ENCODE measurements around the gene APOM.

APOM gene

GRCh38 chr6:31620586-31621319 lies 34.9 kb upstream of the APOM start, which contains the start of gene PRRC2A (continued):
- TF ChIP-seq ZNF555 (tag by site-specific recombination; conservative IDR thresholded peaks at IDR 0.05) (no peak), GLI4 (tag by site-specific recombination; IDR thresholded peaks at IDR 0.05) (peak; percentile 90), ZNF792 (tag by site-specific recombination; IDR thresholded peaks at IDR 0.05) (0 out of 2 replicates have a peak, but pooled peaks have one; percentile 40)

GRCh38 chr6:31621320-31621939 lies 34.3 kb upstream of the APOM start:
- POLR2A ChIA-PET: interaction anchor here (0.6 to 9.7 kb wide), 17 partner anchors 15 to 1349 kb away, joined by 3 to 123 read pairs (median 4); partner anchors contain the start of genes ABHD16A, ATP6V1G2, BAG6 and C6orf47
- Histone ChIP-seq H3K4me1 (ENCODE audit: control insufficient read depth, insufficient read depth, low read length) (peaks cover 7% of the 10 kb centered on the region; the same call in 1 of the 2 replicates), H3K4me3 (ENCODE audit: low read depth, low read length) (peak overlapping the region; percentile 97), H3K27ac (ENCODE audit: extremely low read depth, low read depth, low read length) (peak overlapping the region; percentile 99), H3K9me3 (ENCODE audit: control insufficient read depth, insufficient read depth, low read depth, low read length) (no peaks in the 10 kb centered on the region), H3K36me3 (ENCODE audit: control insufficient read depth in 2 of 2, insufficient read depth in 1 of 2, low read length in 2 of 2) (peaks cover 33 to 53% of the 10 kb centered on the region in 2 experiments)
- CTCF ChIA-PET: interaction anchor here (0.7 to 0.9 kb wide), 3 partner anchors 15 to 41 kb away, joined by 3 to 5 read pairs (median 3); no protein-coding TSS in a partner anchor
- TF ChIP-seq ZBTB17 (tag by site-specific recombination; IDR thresholded peaks at IDR 0.05): peak; percentile 37; the same call in 1 of the 2 replicates
- peak; percentile 35; the same call in 1 of the 2 replicates for TF ChIP-seq ZNF292 (tag by site-specific recombination; IDR thresholded peaks at IDR 0.05; ENCODE audit: borderline replicate concordance, low read depth)
- peak; percentile 35; the same call in 1 of the 2 replicates for TF ChIP-seq ZNF335 (tag by site-specific recombination; conservative IDR thresholded peaks at IDR 0.05)
- TF ChIP-seq SP7 (tag by site-specific recombination; IDR thresholded peaks at IDR 0.05): no peak
- TF ChIP-seq PRDM10 (tag by site-specific recombination; IDR thresholded peaks at IDR 0.05): no peak
- TF ChIP-seq ZNF19 (tag by site-specific recombination; IDR thresholded peaks at IDR 0.05; ENCODE audit: low read depth): no peak
- no peak; the same call in 1 of the 2 replicates for TF ChIP-seq REST (tag by site-specific recombination; IDR thresholded peaks at IDR 0.05)
- TF ChIP-seq KLF10 (tag by site-specific recombination; IDR thresholded peaks at IDR 0.05): no peak
- 0 out of 2 replicates have a peak, but pooled peaks have one; percentile 57 for TF ChIP-seq GLIS2 (tag by site-specific recombination; IDR thresholded peaks at IDR 0.05)
- TF ChIP-seq ZNF18 (tag by site-specific recombination; IDR thresholded peaks at IDR 0.05): 0 out of 2 replicates have a peak, but pooled peaks have one; percentile 4
- TF ChIP-seq PRDM6 (tag by site-specific recombination; IDR thresholded peaks at IDR 0.05): no peak
- no peak for TF ChIP-seq ZNF362 (tag by site-specific recombination; IDR thresholded peaks at IDR 0.05)
- TF ChIP-seq ZNF658 (tag by site-specific recombination; IDR thresholded peaks at IDR 0.05): no peak
- TF ChIP-seq RBAK (tag by site-specific recombination; IDR thresholded peaks at IDR 0.05): no peak
- no peak for TF ChIP-seq ZNF623 (tag by site-specific recombination; IDR thresholded peaks at IDR 0.05)
- 0 out of 2 replicates have a peak, but pooled peaks have one; percentile 28 for TF ChIP-seq ZBTB10 (tag by site-specific recombination; IDR thresholded peaks at IDR 0.05)

All from HEK293 (cell line).